GM23338 (cell line): Measurements from ENCODE around the gene USF2. TPM values are rescaled to one million over a fixed set of nuclear protein-coding genes. Genes with fewer than 3 reads are reported as not detected.

ENCODE experiments used
- ATAC-seq: fragments of 200-7000 bp; cut with Tn5 transposase; 3 replicates; pipeline ENCODE4 v1.9.1; 2020
- DNase-seq: peaks from one replicate; pipeline ENCODE4 v3.0.0-alpha.2; 2015; ENCODE audit warnings: low spot score
- H2AFZ ChIP-seq: fragments of 200-600 bp; sonication (generic); 2 replicates; pipeline ENCODE4 v1.8.0; 2016; ENCODE audit warnings: antibody characterized with exemption, mild to moderate bottlenecking, moderate library complexity
- H3F3A ChIP-seq: fragments of 200-600 bp; sonication (generic); replicated peaks from 2 replicates; pipeline ENCODE4 v1.8.0; 2017; ENCODE audit warnings: antibody characterized with exemption, mixed run types, low read depth
- H3K27ac ChIP-seq: fragments of 200-600 bp; sonication (generic); 2 replicates; pipeline ENCODE4 v1.6.1; 2016; ENCODE audit warnings: low read depth
- H3K27me3 ChIP-seq: fragments of 200-600 bp; sonication (generic); 2 replicates; pipeline ENCODE4 v1.8.0; 2016; ENCODE audit warnings: mild to moderate bottlenecking, mixed run types, moderate library complexity; ENCODE audit not compliant: insufficient read depth
- H3K36me3 ChIP-seq: fragments of 200-600 bp; sonication (generic); 2 replicates; pipeline ENCODE4 v1.8.0; 2016; ENCODE audit warnings: mild to moderate bottlenecking; ENCODE audit not compliant: insufficient read depth
- H3K4me1 ChIP-seq: fragments of 200-600 bp; sonication (generic); 2 replicates; pipeline ENCODE4 v1.8.0; 2016; ENCODE audit warnings: mild to moderate bottlenecking, moderate library complexity; ENCODE audit not compliant: insufficient read depth
- H3K4me2 ChIP-seq: fragments of 200-600 bp; sonication (generic); 2 replicates; pipeline ENCODE4 v1.7.1; 2017; ENCODE audit warnings: mixed run types
- H3K4me3 ChIP-seq: fragments of 200-600 bp; sonication (generic); 2 replicates; pipeline ENCODE4 v1.6.1; 2016; ENCODE audit warnings: mixed run types
- H3K79me2 ChIP-seq: fragments of 200-600 bp; sonication (generic); replicated peaks from 2 replicates; pipeline ENCODE4 v1.8.0; 2017; ENCODE audit warnings: mild to moderate bottlenecking; ENCODE audit not compliant: insufficient read depth
- H3K9me2 ChIP-seq: fragments of 200-600 bp; sonication (generic); 2 replicates; pipeline ENCODE4 v1.8.0; 2017; ENCODE audit not compliant: insufficient read depth
- H4K20me1 ChIP-seq: fragments of 200-600 bp; sonication (generic); replicated peaks from 2 replicates; pipeline ENCODE4 v1.8.0; 2017; ENCODE audit warnings: mild to moderate bottlenecking; ENCODE audit not compliant: insufficient read depth
- H3K27ac Mint-ChIP-seq: 2 replicates; pipeline ENCODE4 v1.8.0; 2020; ENCODE audit warnings: inconsistent platforms, mild to moderate bottlenecking, moderate library complexity, mixed read lengths
- H3K27me3 Mint-ChIP-seq: 3 replicates; pipeline ENCODE4 v1.8.0; 2022; ENCODE audit warnings: low read depth, mild to moderate bottlenecking, moderate library complexity, mixed read lengths, inconsistent platforms; ENCODE audit not compliant: insufficient read depth, poor library complexity
- H3K36me3 Mint-ChIP-seq: 3 replicates; pipeline ENCODE4 v1.8.0; 2021; ENCODE audit warnings: low read depth, mild to moderate bottlenecking, inconsistent platforms, moderate library complexity, mixed read lengths
- H3K4me1 Mint-ChIP-seq: 3 replicates; pipeline ENCODE4 v1.8.0; 2020; ENCODE audit warnings: mild to moderate bottlenecking, inconsistent platforms, mixed read lengths
- H3K4me3 Mint-ChIP-seq: 3 replicates; pipeline ENCODE4 v1.8.0; 2021; ENCODE audit warnings: moderate library complexity, mild to moderate bottlenecking, inconsistent platforms, mixed read lengths
- H3K9me3 Mint-ChIP-seq: 3 replicates; pipeline ENCODE4 v1.8.0; 2020; ENCODE audit warnings: moderate library complexity, mild to moderate bottlenecking, inconsistent platforms, mixed read lengths
- CREB1 ChIP-seq: fragments of 250-450 bp; sonication (Bioruptor Pico); IDR thresholded peaks from 2 replicates; pipeline ENCODE4 v1.5.0; 2020; ENCODE audit warnings: low read depth, mild to moderate bottlenecking, moderate library complexity
- EZH2 ChIP-seq: fragments of 200-600 bp; sonication (generic); IDR thresholded peaks from one replicate; pipeline ENCODE4 v1.8.0; 2017; ENCODE audit warnings: antibody characterized with exemption, mild to moderate bottlenecking, low read depth; ENCODE audit not compliant: unreplicated experiment
- EZH2phosphoT487 ChIP-seq: fragments of 200-600 bp; sonication (generic); IDR thresholded peaks from one replicate; pipeline ENCODE4 v1.8.1; 2018; ENCODE audit warnings: antibody characterized with exemption; ENCODE audit not compliant: unreplicated experiment
- JUNB ChIP-seq: IDR thresholded peaks from one replicate; pipeline ENCODE4 v1.6.1; 2016; ENCODE audit warnings: antibody characterized with exemption; ENCODE audit not compliant: unreplicated experiment
- POLR2AphosphoS5 ChIP-seq: IDR thresholded peaks from 2 replicates; pipeline ENCODE4 v1.6.1; 2016; ENCODE audit warnings: antibody characterized with exemption, low read depth
- STAT1 ChIP-seq: IDR thresholded peaks from one replicate; pipeline ENCODE4 v1.6.1; 2016; ENCODE audit warnings: antibody characterized with exemption; ENCODE audit not compliant: unreplicated experiment
- ZNF331 ChIP-seq: fragments of 250-450 bp; sonication (Bioruptor Pico); IDR thresholded peaks from 2 replicates; pipeline ENCODE4 v1.5.0; 2020; ENCODE audit warnings: low read depth, mild to moderate bottlenecking, moderate library complexity
- polyA plus RNA-seq: library from polyadenylated mRNA; unstranded; fragments of >200 nt; fragmentation: Nextera tagmentation; extraction: Ambion mirVana; gene quantifications from 2 replicates; pipeline ENCODE4 v1.2.1, GENCODE V29; 2016
- total RNA-seq: library from RNA; depleted of rRNA; stranded (reverse); fragments of >200 nt; shearing (Covaris generic); gene quantifications from 2 replicates; pipeline ENCODE4 v1.2.3, GENCODE V29; 2014
- TF ChIP-seq, protein P1 (sequence below): IDR thresholded peaks from 2 replicates; pipeline ENCODE4 v1.6.1; 2016; ENCODE audit warnings: antibody characterized with exemption
- TF ChIP-seq, protein P2 (sequence below): fragments of 250-450 bp; sonication (Bioruptor Pico); IDR thresholded peaks from 2 replicates; pipeline ENCODE4 v1.5.0; 2020; ENCODE audit warnings: mild to moderate bottlenecking, moderate library complexity
- TF ChIP-seq, protein P3 (sequence below), 2 experiments: fragments of 200-600 bp in 1 of 2; sonication (generic) in 1 of 2; conservative IDR thresholded peaks; 2 replicates each; pipeline versions ENCODE4 v1.5.1 to v1.6.1; 2016 to 2017; ENCODE audit warnings: antibody characterized with exemption in 2 of 2, low read depth in 2 of 2, mild to moderate bottlenecking in 2 of 2, moderate library complexity in 1 of 2

USF2 gene
- total and polyA plus RNA-seq, 2 experiments from 2014 or later: 28.9 to 60.5 TPM

DNA sequence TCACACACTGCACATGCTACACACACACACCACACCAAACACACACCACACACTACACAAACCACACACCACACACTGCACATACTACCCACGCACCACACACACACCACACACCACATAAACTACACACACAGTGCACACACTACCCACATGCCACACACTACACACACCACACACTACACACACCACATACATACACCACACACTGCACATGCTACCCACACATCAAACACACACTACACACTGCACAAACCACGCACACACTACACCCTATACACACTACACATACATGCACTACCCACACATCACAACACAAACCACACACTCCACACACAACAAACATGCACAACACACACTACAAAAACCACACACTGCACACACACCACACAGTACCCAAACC is 29.2 kb downstream of the USF2 start:
- TF ChIP-seq, protein P1, sequence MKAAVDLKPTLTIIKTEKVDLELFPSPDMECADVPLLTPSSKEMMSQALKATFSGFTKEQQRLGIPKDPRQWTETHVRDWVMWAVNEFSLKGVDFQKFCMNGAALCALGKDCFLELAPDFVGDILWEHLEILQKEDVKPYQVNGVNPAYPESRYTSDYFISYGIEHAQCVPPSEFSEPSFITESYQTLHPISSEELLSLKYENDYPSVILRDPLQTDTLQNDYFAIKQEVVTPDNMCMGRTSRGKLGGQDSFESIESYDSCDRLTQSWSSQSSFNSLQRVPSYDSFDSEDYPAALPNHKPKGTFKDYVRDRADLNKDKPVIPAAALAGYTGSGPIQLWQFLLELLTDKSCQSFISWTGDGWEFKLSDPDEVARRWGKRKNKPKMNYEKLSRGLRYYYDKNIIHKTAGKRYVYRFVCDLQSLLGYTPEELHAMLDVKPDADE: no peak
- no peak for TF ChIP-seq EZH2
- no peak for TF ChIP-seq EZH2phosphoT487
- TF ChIP-seq, protein P2, sequence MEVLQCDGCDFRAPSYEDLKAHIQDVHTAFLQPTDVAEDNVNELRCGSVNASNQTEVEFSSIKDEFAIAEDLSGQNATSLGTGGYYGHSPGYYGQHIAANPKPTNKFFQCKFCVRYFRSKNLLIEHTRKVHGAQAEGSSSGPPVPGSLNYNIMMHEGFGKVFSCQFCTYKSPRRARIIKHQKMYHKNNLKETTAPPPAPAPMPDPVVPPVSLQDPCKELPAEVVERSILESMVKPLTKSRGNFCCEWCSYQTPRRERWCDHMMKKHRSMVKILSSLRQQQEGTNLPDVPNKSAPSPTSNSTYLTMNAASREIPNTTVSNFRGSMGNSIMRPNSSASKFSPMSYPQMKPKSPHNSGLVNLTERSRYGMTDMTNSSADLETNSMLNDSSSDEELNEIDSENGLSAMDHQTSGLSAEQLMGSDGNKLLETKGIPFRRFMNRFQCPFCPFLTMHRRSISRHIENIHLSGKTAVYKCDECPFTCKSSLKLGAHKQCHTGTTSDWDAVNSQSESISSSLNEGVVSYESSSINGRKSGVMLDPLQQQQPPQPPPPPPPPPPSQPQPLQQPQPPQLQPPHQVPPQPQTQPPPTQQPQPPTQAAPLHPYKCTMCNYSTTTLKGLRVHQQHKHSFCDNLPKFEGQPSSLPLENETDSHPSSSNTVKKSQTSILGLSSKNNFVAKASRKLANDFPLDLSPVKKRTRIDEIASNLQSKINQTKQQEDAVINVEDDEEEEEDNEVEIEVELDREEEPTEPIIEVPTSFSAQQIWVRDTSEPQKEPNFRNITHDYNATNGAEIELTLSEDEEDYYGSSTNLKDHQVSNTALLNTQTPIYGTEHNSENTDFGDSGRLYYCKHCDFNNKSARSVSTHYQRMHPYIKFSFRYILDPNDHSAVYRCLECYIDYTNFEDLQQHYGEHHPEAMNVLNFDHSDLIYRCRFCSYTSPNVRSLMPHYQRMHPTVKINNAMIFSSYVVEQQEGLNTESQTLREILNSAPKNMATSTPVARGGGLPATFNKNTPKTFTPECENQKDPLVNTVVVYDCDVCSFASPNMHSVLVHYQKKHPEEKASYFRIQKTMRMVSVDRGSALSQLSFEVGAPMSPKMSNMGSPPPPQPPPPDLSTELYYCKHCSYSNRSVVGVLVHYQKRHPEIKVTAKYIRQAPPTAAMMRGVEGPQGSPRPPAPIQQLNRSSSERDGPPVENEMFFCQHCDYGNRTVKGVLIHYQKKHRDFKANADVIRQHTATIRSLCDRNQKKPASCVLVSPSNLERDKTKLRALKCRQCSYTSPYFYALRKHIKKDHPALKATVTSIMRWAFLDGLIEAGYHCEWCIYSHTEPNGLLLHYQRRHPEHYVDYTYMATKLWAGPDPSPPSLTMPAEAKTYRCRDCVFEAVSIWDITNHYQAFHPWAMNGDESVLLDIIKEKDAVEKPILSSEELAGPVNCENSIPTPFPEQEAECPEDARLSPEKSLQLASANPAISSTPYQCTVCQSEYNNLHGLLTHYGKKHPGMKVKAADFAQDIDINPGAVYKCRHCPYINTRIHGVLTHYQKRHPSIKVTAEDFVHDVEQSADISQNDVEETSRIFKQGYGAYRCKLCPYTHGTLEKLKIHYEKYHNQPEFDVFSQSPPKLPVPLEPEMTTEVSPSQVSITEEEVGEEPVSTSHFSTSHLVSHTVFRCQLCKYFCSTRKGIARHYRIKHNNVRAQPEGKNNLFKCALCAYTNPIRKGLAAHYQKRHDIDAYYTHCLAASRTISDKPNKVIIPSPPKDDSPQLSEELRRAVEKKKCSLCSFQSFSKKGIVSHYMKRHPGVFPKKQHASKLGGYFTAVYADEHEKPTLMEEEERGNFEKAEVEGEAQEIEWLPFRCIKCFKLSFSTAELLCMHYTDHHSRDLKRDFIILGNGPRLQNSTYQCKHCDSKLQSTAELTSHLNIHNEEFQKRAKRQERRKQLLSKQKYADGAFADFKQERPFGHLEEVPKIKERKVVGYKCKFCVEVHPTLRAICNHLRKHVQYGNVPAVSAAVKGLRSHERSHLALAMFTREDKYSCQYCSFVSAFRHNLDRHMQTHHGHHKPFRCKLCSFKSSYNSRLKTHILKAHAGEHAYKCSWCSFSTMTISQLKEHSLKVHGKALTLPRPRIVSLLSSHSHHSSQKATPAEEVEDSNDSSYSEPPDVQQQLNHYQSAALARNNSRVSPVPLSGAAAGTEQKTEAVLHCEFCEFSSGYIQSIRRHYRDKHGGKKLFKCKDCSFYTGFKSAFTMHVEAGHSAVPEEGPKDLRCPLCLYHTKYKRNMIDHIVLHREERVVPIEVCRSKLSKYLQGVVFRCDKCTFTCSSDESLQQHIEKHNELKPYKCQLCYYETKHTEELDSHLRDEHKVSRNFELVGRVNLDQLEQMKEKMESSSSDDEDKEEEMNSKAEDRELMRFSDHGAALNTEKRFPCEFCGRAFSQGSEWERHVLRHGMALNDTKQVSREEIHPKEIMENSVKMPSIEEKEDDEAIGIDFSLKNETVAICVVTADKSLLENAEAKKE (CRISPR knock-in tag): no peak
- TF ChIP-seq ZNF331 (CRISPR knock-in tag): no peak
- TF ChIP-seq, protein P3, sequence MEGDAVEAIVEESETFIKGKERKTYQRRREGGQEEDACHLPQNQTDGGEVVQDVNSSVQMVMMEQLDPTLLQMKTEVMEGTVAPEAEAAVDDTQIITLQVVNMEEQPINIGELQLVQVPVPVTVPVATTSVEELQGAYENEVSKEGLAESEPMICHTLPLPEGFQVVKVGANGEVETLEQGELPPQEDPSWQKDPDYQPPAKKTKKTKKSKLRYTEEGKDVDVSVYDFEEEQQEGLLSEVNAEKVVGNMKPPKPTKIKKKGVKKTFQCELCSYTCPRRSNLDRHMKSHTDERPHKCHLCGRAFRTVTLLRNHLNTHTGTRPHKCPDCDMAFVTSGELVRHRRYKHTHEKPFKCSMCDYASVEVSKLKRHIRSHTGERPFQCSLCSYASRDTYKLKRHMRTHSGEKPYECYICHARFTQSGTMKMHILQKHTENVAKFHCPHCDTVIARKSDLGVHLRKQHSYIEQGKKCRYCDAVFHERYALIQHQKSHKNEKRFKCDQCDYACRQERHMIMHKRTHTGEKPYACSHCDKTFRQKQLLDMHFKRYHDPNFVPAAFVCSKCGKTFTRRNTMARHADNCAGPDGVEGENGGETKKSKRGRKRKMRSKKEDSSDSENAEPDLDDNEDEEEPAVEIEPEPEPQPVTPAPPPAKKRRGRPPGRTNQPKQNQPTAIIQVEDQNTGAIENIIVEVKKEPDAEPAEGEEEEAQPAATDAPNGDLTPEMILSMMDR (conservative IDR thresholded peaks at IDR 0.05; ENCODE audit: low read depth in 2 of 2): no peak
- TF ChIP-seq CREB1 (CRISPR knock-in tag): no peak
- TF ChIP-seq STAT1: no peak
- TF ChIP-seq JUNB: no peak
- TF ChIP-seq POLR2AphosphoS5: no peak
- H3K36me3 Mint-ChIP-seq: no peaks in the 10 kb centered on the region
- Histone ChIP-seq H3K27ac (no peak overlapping the region), H3F3A (peaks cover 13% of the 10 kb centered on the region), H3K9me2 (no peaks in the 10 kb centered on the region), H3K4me3 (no peak overlapping the region), H3K27me3 (no peaks in the 10 kb centered on the region), H3K4me1 (peaks cover 25% of the 10 kb centered on the region), H3K79me2 (no peaks in the 10 kb centered on the region), H3K36me3 (no peaks in the 10 kb centered on the region), H3K4me2 (no peak overlapping the region), H4K20me1 (no peaks in the 10 kb centered on the region), H2AFZ (no peak overlapping the region)
- no peak for ATAC-seq
- no peak overlapping the region for H3K27ac Mint-ChIP-seq
- no peaks in the 10 kb centered on the region for H3K9me3 Mint-ChIP-seq
- no peak for DNase-seq
- H3K4me1 Mint-ChIP-seq: peaks cover 11% of the 10 kb centered on the region
- peaks cover 2% of the 10 kb centered on the region for H3K27me3 Mint-ChIP-seq
- H3K4me3 Mint-ChIP-seq: no peak overlapping the region
